Measurements from ENCODE around the gene BTN2A1. TPM values are rescaled to one million over a fixed set of nuclear protein-coding genes. Genes with fewer than 3 reads are reported as not detected.
"Not testable (repeated sequence)": the region's sequence is repeated elsewhere in the genome, so short reads cannot be mapped to it uniquely, and the experiment has no call there.

The BTN2A1 gene
- total RNA-seq, 1 donor from 2014 or later, result 41.6 TPM

DNA sequence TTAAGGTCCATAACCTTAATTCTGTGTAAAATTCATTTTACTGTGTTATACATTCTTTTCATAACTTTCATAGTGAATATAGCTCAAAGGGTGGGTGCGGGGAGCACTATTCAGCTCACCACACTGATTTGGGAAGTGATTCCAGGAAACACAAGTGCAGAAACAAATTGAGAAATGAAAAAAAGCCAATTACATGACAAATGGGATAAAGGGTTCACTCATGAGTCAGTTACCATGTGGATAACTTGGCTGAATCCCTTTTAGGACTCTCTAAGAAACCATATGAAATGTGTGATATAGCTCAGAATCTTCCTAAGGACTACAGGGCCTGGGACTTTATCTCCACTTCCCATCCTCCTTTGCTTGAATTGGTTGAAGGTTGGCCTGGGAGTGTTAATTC, 3.1 kb upstream of the BTN2A1 start:
- no peak overlapping the region for H3K27ac Mint-ChIP-seq (ENCODE audit: unreplicated experiment)
- H3K4me3 Mint-ChIP-seq (ENCODE audit: unreplicated experiment), result no peak overlapping the region
- TF ChIP-seq, protein P1, sequence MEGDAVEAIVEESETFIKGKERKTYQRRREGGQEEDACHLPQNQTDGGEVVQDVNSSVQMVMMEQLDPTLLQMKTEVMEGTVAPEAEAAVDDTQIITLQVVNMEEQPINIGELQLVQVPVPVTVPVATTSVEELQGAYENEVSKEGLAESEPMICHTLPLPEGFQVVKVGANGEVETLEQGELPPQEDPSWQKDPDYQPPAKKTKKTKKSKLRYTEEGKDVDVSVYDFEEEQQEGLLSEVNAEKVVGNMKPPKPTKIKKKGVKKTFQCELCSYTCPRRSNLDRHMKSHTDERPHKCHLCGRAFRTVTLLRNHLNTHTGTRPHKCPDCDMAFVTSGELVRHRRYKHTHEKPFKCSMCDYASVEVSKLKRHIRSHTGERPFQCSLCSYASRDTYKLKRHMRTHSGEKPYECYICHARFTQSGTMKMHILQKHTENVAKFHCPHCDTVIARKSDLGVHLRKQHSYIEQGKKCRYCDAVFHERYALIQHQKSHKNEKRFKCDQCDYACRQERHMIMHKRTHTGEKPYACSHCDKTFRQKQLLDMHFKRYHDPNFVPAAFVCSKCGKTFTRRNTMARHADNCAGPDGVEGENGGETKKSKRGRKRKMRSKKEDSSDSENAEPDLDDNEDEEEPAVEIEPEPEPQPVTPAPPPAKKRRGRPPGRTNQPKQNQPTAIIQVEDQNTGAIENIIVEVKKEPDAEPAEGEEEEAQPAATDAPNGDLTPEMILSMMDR (IDR thresholded peaks at IDR 0.05; ENCODE audit: partially characterized antibody, unreplicated experiment), result no peak
- H3K36me3 Mint-ChIP-seq (ENCODE audit: unreplicated experiment), result peaks cover 4% of the 10 kb centered on the region
- H3K27me3 Mint-ChIP-seq (ENCODE audit: unreplicated experiment), result peaks cover 10% of the 10 kb centered on the region
- DNase-seq, result no peak
- H3K4me1 Mint-ChIP-seq (ENCODE audit: low read depth, unreplicated experiment), result peaks cover 18% of the 10 kb centered on the region
- peaks cover 1% of the 10 kb centered on the region for H3K9me3 Mint-ChIP-seq (ENCODE audit: unreplicated experiment)

DNA sequence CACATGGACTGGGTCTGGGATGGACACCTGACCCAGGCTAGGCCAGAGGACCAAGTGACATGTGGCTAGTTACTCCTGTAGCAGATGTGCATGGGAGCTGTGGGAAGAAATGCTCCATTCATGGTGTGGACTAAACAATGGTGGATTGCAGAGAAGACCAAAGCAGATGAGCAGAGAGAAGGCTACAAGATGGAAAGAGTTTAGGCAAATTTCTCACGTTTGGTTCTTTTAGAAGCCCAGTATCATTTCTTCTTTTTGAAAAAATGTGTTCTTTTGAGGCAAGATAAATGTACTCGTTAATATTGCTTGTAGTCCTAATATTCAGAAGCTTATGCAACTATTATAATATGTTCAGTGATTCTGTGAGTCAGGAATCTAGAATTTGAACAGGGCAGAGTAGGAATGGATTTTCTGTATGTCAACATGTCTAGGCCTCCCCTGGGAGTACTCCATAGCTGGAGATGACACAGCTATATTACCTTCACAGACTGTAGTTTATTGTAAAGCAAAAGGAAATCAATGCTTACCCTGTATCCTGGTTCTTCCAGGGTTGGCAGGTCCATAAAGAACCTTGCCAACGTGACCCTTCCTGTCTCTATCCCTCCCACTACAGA, 2.3 kb upstream of the BTN2A1 start:
- H3K9me3 Mint-ChIP-seq (ENCODE audit: unreplicated experiment), result peaks cover 1% of the 10 kb centered on the region
- H3K4me3 Mint-ChIP-seq (ENCODE audit: unreplicated experiment), result no peak overlapping the region
- DNase-seq, result no peak
- TF ChIP-seq, protein P1 (IDR thresholded peaks at IDR 0.05; ENCODE audit: partially characterized antibody, unreplicated experiment), result no peak
- H3K27ac Mint-ChIP-seq (ENCODE audit: unreplicated experiment), result no peak overlapping the region
- peaks cover 4% of the 10 kb centered on the region for H3K36me3 Mint-ChIP-seq (ENCODE audit: unreplicated experiment)
- H3K4me1 Mint-ChIP-seq (ENCODE audit: low read depth, unreplicated experiment), result peaks cover 23% of the 10 kb centered on the region
- peaks cover 7% of the 10 kb centered on the region for H3K27me3 Mint-ChIP-seq (ENCODE audit: unreplicated experiment)

DNA sequence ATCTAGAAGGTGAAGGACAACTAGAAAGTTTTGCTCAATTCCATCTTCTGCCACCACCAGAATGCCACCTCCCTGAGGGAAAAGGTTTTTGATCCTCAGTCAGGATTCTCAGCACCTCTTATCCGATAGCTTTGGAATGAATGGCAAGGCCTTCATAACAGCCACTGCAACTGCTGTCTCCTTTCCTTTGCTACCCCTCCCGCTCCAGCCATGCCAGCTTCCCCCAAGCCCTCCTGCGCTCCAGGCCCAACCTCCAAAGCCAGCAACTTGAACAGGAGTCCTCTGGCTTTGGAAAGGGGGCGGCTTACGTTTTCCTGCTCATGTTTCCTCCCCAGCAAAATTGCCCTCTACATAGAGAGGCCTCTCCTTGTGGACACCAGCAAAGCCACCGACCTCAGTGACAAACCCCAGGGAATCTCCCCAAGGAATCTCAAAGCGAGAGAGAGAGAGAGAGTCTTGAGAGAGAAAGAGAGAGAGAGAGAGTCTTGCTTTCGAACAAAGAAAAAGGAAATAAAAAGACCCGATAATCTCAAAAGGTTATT, 420 bp upstream of the BTN2A1 start:
- TF ChIP-seq, protein P1 (IDR thresholded peaks at IDR 0.05; ENCODE audit: partially characterized antibody, unreplicated experiment), result no peak
- peaks cover 23% of the 10 kb centered on the region for H3K4me1 Mint-ChIP-seq (ENCODE audit: low read depth, unreplicated experiment)
- peaks cover 4% of the 10 kb centered on the region for H3K36me3 Mint-ChIP-seq (ENCODE audit: unreplicated experiment)
- peak overlapping the region; percentile 94 for H3K27ac Mint-ChIP-seq (ENCODE audit: unreplicated experiment)
- DNase-seq, result no peak
- H3K9me3 Mint-ChIP-seq (ENCODE audit: unreplicated experiment), result peaks cover 1% of the 10 kb centered on the region
- H3K4me3 Mint-ChIP-seq (ENCODE audit: unreplicated experiment), result peak overlapping the region; percentile 99
- H3K27me3 Mint-ChIP-seq (ENCODE audit: unreplicated experiment), result peaks cover 7% of the 10 kb centered on the region

DNA sequence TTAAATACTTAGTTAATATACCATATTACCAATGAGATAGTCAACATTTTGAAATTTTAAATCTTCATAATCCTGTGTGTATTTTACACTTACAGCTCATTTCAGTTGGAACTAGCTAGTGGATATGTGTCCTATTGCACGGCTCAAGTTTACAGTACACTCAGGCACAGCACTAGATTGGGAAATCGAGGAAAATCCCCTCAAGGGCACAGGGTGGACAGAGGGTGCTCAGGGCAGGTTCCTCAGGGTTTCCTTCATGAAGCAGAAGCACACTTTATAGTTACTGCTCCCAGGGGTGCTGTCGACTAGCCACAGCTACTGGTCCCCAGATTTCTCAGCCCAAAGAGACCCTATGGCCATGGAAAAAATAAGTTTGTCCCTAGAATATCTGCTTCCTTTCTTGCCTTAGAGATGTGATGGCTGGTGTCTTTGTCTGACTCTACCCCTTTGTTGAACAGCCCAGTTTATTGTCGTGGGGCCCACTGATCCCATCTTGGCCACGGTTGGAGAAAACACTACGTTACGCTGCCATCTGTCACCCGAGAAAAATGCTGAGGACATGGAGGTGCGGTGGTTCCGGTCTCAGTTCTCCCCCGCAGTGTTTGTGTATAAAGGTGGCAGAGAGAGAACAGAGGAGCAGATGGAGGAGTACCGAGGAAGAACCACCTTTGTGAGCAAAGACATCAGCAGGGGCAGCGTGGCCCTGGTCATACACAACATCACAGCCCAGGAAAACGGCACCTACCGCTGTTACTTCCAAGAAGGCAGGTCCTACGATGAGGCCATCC, 1.5 kb downstream of the BTN2A1 start:
- Mint-ChIP-seq H3K27ac (ENCODE audit: unreplicated experiment) (peak overlapping the region; percentile 78), H3K36me3 (ENCODE audit: unreplicated experiment) (peaks cover 12% of the 10 kb centered on the region), H3K4me3 (ENCODE audit: unreplicated experiment) (peak overlapping the region; percentile 99), H3K4me1 (ENCODE audit: low read depth, unreplicated experiment) (peaks cover 23% of the 10 kb centered on the region), H3K27me3 (ENCODE audit: unreplicated experiment) (peaks cover 5% of the 10 kb centered on the region), H3K9me3 (ENCODE audit: unreplicated experiment) (peaks cover 1% of the 10 kb centered on the region)
- DNase-seq, result no peak
- TF ChIP-seq, protein P1 (IDR thresholded peaks at IDR 0.05; ENCODE audit: partially characterized antibody, unreplicated experiment), result no peak

DNA sequence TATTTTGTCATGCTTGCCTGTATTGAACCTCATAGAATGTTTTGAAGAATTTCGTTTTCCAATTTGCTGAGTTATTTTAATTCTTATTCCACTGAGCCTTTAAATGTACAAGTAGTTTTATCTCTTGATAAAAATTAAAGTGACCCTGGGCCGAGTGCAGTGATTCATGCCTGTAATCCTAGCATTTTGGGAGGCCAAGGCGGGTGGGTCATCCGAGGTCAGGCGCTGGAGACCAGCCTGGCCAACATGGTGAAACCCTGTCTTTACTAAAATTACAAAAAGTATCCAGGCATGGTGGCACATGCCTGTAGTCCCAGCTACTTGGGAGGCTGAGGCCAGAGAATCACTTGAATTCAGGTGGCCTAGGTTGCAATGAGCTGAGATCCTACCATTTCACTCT, 3.6 kb downstream of the BTN2A1 start:
- Mint-ChIP-seq H3K36me3 (ENCODE audit: unreplicated experiment) (peaks cover 18% of the 10 kb centered on the region), H3K4me1 (ENCODE audit: low read depth, unreplicated experiment) (peaks cover 19% of the 10 kb centered on the region)
- not testable (repeated sequence) for H3K27ac Mint-ChIP-seq (ENCODE audit: unreplicated experiment); H3K9me3 Mint-ChIP-seq (ENCODE audit: unreplicated experiment); DNase-seq; H3K27me3 Mint-ChIP-seq (ENCODE audit: unreplicated experiment); H3K4me3 Mint-ChIP-seq (ENCODE audit: unreplicated experiment)

Measured in glutamatergic neuron (in vitro differentiated cells).